RWPE1 (cell line): ENCODE results near the gene PLEK.

Experiments used
- CTCF ChIA-PET: fragments of 350-600 bp; sonication (Branson Sonifier 250); formaldehyde crosslinking; extraction: SDS; loops from one replicate; lab custom pipeline; 2021; lab: Yijun Ruan, JAX
- POLR2A ChIA-PET: fragments of 400-600 bp; formaldehyde crosslinking; extraction: SDS; loops from one replicate; lab custom pipeline; 2020; ENCODE audit warnings: antibody characterized with exemption; ENCODE audit not compliant: low non-redundant PET; lab: Yijun Ruan, JAX
- DNase-seq: peaks from one replicate; pipeline ENCODE4 v3.0.0; 2012; ENCODE audit warnings: low spot score
- H3K27ac ChIP-seq: fragments of 450-650 bp; 2 replicates; pipeline ENCODE4 v1.5.1; 2017
- CTCF ChIP-seq: fragments of 450-650 bp; conservative IDR thresholded peaks from 2 replicates; pipeline ENCODE4 v1.5.1; 2017; ENCODE audit warnings: low read depth, mild to moderate bottlenecking

The PLEK gene

GRCh38 chr2:68387408-68388350 lies 22.6 kb downstream of the PLEK start:
- no peak for DNase-seq
- no peak for TF ChIP-seq CTCF
- ChIA-PET POLR2A (no interaction called here), CTCF (interaction anchor here (0.5 kb wide), 1 partner anchor 164 kb away, joined by 4 read pairs; no protein-coding TSS in a partner anchor)
- H3K27ac ChIP-seq = no peak overlapping the region

- ChIA-PET POLR2A (no interaction called here), CTCF (no interaction called here)
- no peak overlapping the region for H3K27ac ChIP-seq
- no peak for DNase-seq
- no peak for TF ChIP-seq CTCF
Measured at GRCh38 chr2:68388358-68388757, 23.3 kb downstream of the PLEK start.

- no peak for DNase-seq
- no peak for TF ChIP-seq CTCF
- ChIA-PET POLR2A (no interaction called here), CTCF (no interaction called here)
- H3K27ac ChIP-seq = no peak overlapping the region
Measured at GRCh38 chr2:68388772-68389171, 23.7 kb downstream of the PLEK start.

- TF ChIP-seq CTCF = no peak
- ChIA-PET CTCF (no interaction called here), POLR2A (no interaction called here)
- DNase-seq = no peak
- no peak overlapping the region for H3K27ac ChIP-seq
Measured at GRCh38 chr2:68390114-68390513, 25.0 kb downstream of the PLEK start.

- ChIA-PET POLR2A (no interaction called here), CTCF (no interaction called here)
- H3K27ac ChIP-seq = no peak overlapping the region
- DNase-seq = no peak
- TF ChIP-seq CTCF = no peak
Measured at GRCh38 chr2:68390586-68390985, 25.5 kb downstream of the PLEK start.

GRCh38 chr2:68391099-68391498 lies 26.0 kb downstream of the PLEK start:
- H3K27ac ChIP-seq = no peak overlapping the region
- no peak for DNase-seq
- CTCF ChIA-PET = no interaction called here
- POLR2A ChIA-PET = no interaction called here
- no peak for TF ChIP-seq CTCF
